IPS-18c (cell line): ENCODE results near the gene RAPGEF2.
"Not testable (repeated sequence)": the region's sequence is repeated elsewhere in the genome, so short reads cannot be mapped to it uniquely, and the experiment has no call there.

Experiments
- H3K4me3 ChIP-seq: 2 replicates; pipeline ENCODE4 v1.7.0; 2013; ENCODE audit warnings: low read depth, mild to moderate bottlenecking, low read length, moderate library complexity; ENCODE audit not compliant: insufficient read depth
- H3K9me3 ChIP-seq: one replicate; pipeline ENCODE4 v1.6.1; 2013; ENCODE audit warnings: mild to moderate bottlenecking, low read length, moderate library complexity; ENCODE audit not compliant: control insufficient read depth, insufficient read depth

RAPGEF2 gene

DNA sequence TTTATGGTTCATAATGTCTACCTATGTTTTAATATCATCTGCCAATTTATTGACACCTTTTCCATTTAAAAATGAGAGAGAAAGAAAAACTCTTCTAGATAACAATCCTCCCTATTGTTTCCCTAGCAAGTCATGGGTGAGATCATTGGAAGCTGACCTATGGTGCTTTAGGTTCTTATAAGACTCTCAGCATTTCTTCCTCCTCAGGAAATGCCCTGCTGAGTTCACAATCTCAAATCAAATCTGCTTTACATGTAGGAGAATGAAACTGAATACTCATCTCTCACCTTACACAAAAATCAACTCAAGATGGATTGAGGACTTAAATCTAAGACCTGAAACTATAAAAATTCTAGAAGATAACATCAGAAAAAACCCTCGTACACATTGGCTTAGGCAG lies 267.4 kb downstream of the RAPGEF2 start:
- no peak overlapping the region for H3K4me3 ChIP-seq
- no peaks in the 10 kb centered on the region for H3K9me3 ChIP-seq

DNA sequence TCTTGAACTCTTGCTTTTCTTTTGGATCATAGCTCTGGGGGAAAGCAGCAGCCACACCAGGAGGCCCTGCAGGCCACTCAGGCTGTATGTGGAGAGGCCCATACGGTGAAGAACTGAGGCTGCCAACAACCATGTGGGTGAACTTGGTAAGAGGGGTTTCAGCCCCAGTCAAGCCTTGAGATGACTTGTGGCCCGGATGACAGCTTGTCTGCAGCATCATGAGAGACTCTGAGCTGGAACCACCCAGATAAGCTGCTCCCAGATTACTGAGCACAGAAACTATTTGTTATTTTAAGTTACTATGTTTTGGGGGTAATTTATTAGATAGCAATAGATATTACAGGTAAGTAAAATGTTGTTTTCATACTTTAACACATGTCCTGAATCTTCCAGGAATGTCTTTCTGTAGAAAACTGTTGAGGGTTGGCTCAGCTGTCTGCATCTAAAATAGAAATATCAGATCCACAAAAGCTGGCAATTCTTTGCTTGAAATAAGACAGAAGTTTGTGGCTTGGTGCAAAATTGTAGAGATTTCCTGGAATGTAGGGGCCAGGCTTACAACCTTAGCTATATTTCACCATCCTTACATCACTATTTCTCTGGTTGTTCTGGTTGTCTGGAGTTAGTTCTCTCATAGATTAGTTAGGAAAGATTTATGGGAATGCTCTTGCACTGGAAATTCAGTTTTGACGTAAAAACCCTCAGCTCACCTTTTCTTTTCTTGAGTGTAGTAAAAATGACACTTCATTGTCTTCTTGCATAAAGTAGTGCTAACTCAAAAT lies 272.1 kb downstream of the RAPGEF2 start:
- H3K9me3 ChIP-seq, result no peaks in the 10 kb centered on the region
- H3K4me3 ChIP-seq, result no peak overlapping the region

DNA sequence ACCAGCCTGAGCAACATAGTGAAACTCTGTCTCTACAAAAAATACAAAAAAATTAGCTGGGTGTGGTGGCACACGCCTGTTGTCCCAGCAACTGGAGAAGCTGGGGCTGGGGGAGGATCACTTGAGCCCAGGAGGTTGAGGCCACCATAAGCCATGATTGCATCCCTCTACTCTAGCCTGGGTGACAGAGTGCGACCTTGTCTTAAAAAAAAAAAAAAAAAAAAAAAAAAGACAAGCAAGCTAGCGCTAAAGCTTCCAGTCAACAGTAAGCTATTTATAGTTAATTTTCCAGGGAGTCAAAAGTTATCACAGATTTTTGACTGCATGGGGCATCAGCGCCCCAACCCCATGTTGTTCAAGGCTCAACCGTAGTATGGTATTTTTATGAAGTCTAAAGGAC lies 273.4 kb downstream of the RAPGEF2 start:
- Histone ChIP-seq H3K9me3 (no peaks in the 10 kb centered on the region), H3K4me3 (no peak overlapping the region)

DNA sequence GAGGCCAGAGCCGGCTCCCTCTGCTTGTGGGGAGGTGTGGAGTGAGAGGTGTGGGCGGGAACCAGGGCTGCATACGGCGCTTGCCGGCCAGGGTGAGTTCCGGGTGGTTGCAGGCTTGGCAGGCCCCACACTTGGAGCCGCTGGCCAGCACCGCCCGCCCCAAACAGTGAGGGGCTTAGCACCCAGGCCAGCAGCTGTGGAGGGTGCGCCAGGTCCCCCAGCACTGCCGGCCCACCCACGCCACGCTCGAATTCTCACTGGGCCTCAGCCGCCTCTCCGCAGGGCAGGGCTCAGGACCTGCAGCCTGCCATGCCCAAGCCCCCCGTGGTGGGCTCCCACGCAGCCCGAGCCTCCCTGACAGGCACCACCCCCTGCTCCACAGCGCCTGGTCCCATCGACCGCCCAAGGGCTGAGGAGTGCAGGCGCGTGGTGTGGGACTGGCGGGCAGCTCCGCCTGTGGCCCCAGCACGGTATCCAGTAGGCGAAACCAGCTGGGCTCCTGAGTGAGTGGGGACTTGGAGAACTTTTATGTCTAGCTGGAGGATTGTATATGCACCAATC lies 275.3 kb downstream of the RAPGEF2 start:
- H3K4me3 ChIP-seq, result no peak overlapping the region
- no peaks in the 10 kb centered on the region for H3K9me3 ChIP-seq

DNA sequence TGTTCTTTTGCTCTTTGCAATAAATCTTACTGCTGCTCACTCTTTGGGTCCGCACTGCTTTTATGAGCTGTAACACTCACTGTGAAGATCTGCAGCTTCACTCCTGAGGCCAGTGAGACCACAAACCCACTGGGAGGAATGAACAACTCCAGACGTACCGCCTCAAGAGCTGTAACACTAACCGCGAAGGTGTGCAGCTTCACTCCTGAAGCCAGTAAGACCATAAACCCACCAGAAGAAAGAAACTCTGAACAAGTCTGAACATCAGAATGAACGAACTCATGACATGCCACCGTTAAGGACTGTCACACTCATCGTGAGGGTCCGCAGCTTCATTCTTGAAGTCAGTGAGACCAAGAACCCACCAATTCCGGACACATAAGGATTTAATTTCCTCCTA lies 276.2 kb downstream of the RAPGEF2 start:
- not testable (repeated sequence) for H3K9me3 ChIP-seq, H3K4me3 ChIP-seq

DNA sequence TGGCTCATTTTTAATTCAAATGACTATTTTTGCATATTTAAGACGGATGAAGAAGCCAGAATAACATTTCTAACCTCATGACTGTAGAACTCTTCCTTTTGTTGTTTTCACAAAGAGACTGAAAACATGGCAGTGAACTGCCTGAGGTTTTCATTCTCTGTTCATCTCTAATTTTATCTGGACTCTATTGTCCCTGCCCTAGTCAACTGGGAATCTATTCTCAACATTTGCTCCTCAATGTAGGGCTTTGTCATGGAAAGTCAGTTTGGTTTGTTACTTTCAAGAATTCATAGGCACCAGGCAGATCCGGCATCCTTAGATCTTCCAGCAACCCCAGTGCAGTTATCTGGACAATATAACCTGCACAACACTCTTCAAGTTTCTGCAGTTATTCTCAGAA lies 277.0 kb downstream of the RAPGEF2 start:
- H3K4me3 ChIP-seq, result no peak overlapping the region
- no peaks in the 10 kb centered on the region for H3K9me3 ChIP-seq

DNA sequence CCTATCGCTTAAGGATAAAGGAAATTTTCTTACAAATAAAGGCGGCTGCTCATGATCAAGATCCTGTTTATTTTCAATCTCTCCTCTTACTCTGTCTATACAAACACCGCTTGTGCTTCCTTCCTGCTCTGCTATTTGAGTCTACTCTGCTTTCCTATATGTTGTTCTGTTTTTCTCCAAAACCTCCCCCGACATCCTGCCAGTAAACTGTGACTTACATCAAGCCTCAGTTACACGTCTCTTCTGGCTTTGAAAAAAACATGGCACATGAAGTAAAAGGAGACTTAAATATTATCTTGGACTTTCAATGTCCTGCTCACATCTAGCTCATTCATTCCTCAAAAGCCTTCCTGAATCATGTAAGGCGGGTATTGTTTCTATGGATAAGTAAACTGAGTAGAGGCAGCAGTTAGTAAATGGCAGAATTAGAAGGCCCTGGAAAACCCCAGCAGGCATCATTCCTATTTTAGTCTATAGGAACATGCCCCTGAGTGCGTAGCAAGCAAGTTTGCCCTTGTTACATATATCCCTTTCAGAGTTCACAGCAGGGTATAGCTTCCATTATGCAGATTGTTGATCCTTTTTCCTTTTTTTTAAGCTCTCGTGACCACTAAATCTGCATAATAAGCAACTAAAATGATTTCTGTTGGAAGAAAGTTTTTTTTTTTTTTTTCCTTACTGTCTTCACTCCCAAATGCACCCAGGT lies 280.1 kb downstream of the RAPGEF2 start:
- no peaks in the 10 kb centered on the region for H3K9me3 ChIP-seq
- H3K4me3 ChIP-seq, result no peak overlapping the region

GRCh38 chr4:159383562-159383931 lies 280.7 kb downstream of the RAPGEF2 start:
- Histone ChIP-seq H3K4me3 (no peak overlapping the region), H3K9me3 (no peaks in the 10 kb centered on the region)

GRCh38 chr4:159384017-159384416 lies 281.1 kb downstream of the RAPGEF2 start:
- Histone ChIP-seq H3K4me3 (no peak overlapping the region), H3K9me3 (no peaks in the 10 kb centered on the region)

GRCh38 chr4:159384632-159385031 lies 281.8 kb downstream of the RAPGEF2 start:
- H3K4me3 ChIP-seq, result no peak overlapping the region
- H3K9me3 ChIP-seq, result no peaks in the 10 kb centered on the region

DNA sequence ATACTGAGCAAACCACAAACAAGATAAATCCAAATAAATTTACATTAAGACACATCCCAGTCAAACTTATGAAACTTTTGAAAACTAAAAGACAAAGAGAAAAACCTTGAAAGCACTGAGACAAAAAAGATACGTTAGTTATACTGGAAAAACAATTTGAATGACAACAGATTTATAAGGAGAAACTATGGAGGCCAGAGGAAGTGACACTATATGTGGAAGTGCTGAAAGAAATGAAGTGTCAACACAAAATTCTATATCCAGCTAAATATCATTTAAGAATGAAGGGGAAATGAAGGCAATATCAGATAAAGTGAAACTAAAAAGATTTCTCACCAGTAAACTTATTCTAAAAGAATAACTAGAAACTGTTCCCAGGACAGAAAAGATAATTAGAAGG lies 283.7 kb downstream of the RAPGEF2 start:
- H3K4me3 ChIP-seq, result no peak overlapping the region
- no peaks in the 10 kb centered on the region for H3K9me3 ChIP-seq

DNA sequence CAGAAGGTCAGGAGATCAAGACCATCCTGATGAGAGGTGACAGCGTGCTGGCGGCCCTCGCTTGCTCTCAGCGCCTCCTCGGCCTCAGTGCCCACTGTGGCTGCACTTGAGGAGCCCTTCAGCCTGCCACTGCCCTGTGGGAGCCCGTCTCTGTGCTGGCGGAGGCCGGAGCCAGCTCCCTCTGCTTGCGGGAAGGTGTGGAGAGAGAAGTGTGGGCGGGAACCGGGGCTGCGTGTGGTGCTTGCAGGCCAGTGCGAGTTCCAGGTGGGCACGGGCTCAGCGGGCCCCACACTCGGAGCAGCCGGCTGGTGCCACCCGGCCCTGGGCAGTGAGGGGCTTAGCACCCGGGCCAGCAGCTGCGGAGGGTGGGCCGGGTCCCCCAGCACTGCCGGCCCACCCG lies 286.9 kb downstream of the RAPGEF2 start:
- Histone ChIP-seq H3K9me3 (no peaks in the 10 kb centered on the region), H3K4me3 (no peak overlapping the region)

- no peak overlapping the region for H3K4me3 ChIP-seq
- no peaks in the 10 kb centered on the region for H3K9me3 ChIP-seq
These were observed 287.8 kb downstream of the RAPGEF2 start for GRCh38 chr4:159390648-159391047.

DNA sequence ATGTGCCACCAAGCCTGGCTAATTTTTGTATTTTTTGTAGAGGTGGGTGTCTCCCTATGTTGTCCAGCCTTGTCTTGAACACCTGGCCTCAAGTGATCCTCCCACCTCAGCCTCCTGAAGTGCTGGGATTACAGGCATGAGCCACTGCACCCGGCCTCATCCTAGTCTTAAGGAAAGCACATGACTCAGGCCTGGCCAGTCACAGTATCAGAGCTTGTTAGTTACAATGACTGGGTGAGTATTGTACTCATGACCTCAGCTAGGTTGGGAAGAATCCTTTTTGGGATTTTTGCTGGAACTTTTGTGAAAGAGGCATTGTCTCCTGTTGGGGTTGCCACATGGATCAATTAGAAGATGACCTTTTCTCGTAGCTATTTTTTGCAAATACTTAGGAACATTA lies 292.8 kb downstream of the RAPGEF2 start:
- no peak overlapping the region for H3K4me3 ChIP-seq

GRCh38 chr4:159396151-159396550 lies 293.3 kb downstream of the RAPGEF2 start:
- Histone ChIP-seq H3K4me3 (no peak overlapping the region), H3K9me3 (no peaks in the 10 kb centered on the region)

More for the DNA sequence above, 292.8 kb downstream of the RAPGEF2 start:
- no peaks in the 10 kb centered on the region for H3K9me3 ChIP-seq

GRCh38 chr4:159398236-159398638 lies 295.4 kb downstream of the RAPGEF2 start:
- H3K9me3 ChIP-seq, result no peaks in the 10 kb centered on the region
- no peak overlapping the region for H3K4me3 ChIP-seq

- H3K4me3 ChIP-seq, result no peak overlapping the region
- H3K9me3 ChIP-seq, result no peaks in the 10 kb centered on the region
These were observed 297.8 kb downstream of the RAPGEF2 start for GRCh38 chr4:159400558-159401225.

DNA sequence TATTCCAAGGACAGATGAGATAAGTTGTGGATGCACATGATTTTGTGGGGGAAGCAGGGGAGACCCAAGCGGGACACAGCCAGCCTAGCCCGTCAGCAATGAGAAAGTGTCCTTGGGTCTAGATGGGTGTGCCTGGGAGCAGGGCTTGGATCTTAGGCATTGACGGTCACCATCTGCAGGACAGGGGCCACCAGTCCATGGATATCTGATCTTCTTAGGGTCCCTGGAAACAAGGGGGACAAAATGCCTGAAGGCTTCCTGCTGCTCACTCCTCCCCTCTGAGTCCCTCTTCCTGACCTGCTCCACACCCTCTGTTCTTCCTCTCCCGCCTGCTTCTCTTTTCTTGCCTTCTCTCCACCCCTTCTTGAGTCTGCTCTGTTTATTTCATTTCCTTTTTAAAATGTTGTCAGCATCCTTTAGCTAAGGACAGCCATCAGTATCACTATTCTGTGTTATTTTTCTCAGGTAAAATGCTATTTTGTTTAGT lies 298.4 kb downstream of the RAPGEF2 start:
- Histone ChIP-seq H3K4me3 (no peak overlapping the region), H3K9me3 (no peaks in the 10 kb centered on the region)
